HG03378 (cell line): ENCODE results near the gene VDR.

Experiments
- ATAC-seq: cut with Tn5 transposase; IDR thresholded peaks from one replicate; pipeline ENCODE4 v1.9.1; 2021; ENCODE audit warnings: mild to moderate bottlenecking, moderate library complexity; ENCODE audit not compliant: unreplicated experiment

Gene VDR

DNA sequence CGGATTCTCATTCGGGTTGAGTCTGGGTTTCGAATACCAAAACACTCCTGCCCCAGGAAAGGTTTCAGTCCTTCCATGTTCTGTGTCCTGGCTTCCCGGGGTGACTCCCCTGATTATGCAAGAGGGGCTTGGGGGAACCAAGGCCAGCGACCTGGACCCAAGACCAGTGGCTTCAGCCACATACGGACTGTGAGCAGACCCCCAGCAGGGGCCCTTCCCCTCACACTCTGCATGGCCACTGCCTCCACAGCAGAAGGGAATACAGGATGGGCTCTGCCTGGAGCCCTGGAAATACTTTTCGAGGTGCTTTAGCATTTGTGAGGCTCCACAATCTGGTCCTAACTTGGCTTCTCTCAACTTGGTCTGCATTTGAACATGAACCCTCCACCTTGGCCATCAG is 104.2 kb downstream of the VDR start:
- ATAC-seq: no peak

DNA sequence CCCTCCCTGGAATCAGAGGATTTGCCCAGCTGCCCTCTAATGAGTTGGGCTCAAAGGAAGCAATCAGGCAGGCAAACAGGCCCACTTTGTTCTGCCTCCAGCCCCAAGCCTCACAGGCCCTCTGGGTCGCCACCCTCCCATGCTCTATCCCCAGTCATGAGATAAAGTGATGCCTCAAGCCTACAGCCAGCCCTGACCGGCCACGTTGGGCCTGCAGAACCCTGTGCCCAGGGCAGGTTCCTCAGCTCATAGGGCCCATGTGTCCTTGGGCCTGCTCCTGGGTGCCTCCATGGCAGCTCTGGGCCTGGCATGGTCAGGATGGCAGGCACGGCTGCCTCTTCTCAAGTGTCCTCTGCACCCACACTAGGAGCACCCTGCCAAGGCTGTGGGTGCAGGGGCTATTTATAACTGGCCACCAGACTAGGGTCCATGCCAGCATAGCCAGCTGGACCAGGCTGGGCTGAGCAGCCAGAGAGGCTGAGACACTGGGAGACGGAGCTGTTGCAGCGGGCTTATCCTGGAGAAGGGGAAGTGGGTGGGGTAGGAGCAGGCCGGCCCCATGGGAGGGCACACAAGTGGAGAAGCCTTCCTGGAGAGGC is 105.3 kb downstream of the VDR start:
- ATAC-seq: no peak

DNA sequence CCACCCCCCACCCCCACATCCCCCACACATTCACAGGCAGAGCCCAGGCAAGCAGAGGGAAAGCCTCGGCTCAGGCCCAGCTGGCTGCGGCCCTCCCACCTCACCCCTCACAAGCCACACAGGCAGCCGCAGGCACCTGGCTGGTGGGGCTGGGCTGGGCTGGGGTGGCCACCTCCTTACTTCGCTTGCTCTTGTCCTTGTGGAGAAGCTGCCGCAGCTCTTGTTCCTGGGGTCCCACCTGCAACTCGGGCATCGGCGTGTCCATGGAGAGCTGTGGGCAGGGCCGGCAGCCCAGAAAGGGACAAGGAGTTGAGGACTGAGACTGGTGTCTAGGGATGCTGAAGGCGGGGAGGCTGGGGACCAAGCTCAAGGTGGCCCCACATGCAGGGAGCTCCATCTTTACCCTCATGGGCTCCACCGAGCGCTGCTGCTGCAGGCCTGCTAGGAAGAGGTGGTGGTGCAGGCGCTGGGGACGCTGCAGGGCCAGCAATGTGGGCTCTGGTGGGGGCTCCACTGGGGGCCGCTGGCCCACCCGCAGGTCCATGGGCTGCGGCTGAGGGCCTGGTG is 106.3 kb downstream of the VDR start:
- ATAC-seq: no peak

DNA sequence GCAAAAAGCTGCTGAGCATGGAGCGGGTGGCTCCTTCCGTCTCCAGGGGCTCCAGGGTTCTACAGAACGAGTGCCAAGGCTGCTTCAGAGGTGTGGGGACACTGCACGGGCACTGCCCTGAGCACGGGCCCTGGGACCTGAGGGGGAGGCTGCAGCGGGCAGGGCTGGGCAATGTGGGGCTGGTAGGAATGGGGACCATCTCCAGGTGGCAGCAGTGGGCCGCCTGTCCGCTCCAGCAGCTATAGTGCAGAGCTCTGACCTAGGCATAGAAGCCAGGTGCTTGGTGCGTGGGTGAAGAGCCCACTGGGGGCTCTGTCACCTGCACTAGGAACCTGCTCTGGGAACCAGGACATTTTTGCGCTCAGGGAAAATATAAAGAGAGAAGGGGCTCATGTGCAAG is 107.4 kb downstream of the VDR start:
- ATAC-seq: no peak

DNA sequence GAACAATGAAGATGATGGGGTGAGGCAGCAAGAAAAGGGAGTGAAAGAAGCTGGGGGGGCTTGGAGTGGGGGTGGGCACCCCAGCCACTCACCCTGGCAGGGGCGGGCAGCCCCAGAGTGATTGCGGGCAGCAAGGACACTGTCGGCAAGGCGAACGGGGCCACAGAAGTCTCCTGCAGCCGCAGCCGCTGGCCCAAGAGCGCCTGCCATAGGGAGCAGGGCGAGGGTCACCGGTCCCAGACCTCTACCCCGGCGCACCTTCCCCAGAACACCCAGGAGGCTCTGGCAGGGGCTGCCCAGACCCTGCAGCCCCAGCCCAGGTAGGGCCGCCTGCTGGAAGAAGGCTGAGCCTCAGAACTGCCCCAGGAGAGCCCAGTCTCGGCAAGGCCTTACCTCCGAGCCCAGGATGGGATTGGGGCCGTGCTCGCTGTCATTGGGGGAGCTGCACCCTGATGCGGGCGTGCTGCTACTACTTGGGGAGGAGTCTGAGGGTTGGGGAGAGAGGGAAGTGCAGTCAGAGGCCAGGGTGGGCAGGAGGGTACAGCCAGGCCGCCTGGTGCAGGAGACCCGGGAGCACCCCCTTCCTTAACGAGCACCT is 108.9 kb downstream of the VDR start:
- no peak for ATAC-seq

DNA sequence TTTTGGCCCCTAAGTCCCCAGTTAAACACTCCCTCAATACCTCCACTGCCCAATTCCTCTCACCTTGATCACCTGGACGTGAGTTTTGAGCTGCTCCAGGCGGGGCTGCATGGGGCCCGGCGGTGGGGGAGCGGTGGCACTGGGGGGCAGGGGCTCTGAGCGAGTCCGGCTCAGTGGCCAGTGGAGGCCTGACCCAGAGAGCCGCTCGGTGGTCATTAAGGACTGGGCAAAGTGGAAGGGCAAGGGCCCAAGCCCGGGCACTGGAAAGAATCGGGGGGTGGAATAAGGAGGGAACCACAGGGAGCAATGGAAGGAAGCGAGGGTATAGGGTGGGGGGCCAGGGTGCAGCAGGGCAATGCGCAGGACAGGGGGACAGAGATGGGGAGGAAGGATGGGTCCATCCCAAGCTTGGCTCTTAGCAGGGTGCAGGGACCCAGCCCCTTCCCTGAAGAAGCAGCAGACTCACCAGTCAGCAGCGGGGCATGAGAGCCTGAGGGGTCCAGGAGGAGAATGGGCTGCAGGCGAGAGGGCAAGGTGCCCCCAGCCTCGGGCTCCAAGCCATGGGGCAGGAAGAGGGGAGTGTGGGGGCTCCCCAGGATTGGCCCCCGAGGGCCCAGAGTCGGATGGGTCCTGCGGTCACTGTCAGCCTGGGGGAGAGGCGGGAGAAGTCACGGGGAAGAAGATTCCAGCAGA is 109.5 kb downstream of the VDR start:
- ATAC-seq: no peak

DNA sequence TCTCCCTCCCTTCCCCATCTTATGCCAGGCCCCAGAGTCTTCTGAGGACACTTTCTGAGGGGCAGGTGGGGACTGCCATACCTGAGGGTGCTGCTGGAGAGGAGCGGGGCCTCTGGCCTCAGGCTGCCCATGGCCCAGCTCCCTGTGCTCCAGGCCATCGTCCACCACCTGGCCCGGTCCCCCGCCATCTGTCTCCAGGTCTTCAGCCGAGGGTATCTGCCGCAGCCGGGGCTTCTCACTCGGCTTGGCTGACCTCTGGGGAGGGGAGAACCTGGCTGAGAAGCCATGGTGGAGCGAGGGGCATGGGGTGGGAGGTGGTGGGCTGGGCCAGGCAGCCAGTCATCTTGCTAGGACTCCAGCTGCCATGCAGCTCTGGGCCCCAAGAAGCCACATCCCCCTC is 110.1 kb downstream of the VDR start:
- no peak for ATAC-seq

DNA sequence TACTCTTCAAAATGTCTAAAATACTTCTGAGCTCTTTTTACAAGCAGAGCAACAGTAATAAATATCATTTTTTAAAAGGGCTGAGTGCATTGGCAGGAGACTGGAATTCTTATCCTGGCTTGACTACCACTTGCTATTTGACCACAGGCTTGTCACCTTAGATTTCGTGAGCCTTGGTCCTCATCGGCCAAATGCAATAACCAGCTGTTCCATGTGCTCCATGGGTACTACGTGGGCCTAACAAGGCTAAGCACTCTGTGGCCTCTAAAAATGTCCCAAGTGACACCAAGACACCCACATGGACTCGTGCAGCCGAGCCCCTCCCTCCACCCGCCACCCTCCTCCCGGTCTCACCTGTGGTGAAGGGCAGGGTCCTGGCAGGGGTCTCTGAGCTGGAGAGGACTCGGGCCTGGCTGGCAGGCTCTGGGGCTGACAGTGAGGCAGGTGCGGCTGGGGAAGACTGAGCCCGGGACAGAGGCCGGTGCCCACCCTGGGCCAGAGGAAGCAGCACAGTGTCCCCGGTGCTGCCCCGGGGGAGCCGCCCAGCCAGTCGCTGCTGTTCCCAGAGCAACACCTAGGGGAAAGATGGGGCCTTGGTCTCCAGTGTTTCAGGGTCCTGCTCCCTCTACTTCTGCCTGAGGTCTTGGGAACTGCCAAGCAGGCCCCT is 111.6 kb downstream of the VDR start:
- no peak for ATAC-seq

DNA sequence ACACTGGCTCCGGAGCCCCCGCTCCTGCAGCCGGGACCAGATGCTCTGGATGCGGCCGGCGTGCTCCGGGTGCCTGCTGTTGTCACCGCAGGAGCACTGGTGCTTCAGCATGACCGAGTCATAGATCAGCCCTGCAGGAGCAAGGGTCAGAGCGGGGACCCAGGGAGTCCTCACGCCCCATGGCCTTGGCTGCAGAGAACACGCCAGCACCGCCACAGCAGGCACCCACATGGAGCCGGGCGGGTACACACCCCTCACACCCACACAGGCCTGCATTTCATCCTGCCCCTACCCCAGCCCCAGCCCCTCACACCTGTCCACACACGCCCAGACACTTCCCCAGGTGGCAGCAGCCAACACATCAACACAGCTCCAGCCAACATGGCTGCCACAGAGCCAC is 112.9 kb downstream of the VDR start:
- no peak for ATAC-seq
